Pancreas (tissue), 10 donors: Measurements from ENCODE around the gene DAGLB. TPM values are rescaled to one million over a fixed set of nuclear protein-coding genes. Genes with fewer than 3 reads are reported as not detected.
A peak's percentile ranks its signal among the peaks of the same experiment; 100 is the strongest.

ENCODE experiments used
- ATAC-seq, 4 donors: fragments of 200-7000 bp; cut with Tn5 transposase; one replicate each; pipeline versions ENCODE4 v1.8.0 to v1.9.1; 2020; ENCODE audit warnings: mild to moderate bottlenecking in 4 of 4, moderate library complexity in 4 of 4
- DNase-seq, 6 donors: peaks; one replicate each; pipeline ENCODE4 v3.0.0-alpha.2; 2020
- FAIRE-seq: peaks from 2 replicates; lab custom pipeline; 2012; peaks lifted over from hg19 to GRCh38; lab: Jason Lieb, UNC
- H3K27ac ChIP-seq, 4 donors: fragments of 200-600 bp; sonication (generic); 1 replicate in 3 of 4; 2 replicates in 1 of 4; pipeline versions ENCODE4 v1.5.0 to v1.8.0; 2020
- H3K27me3 ChIP-seq, 4 donors: fragments of 200-600 bp; one replicate each; pipeline ENCODE4 v1.8.0; 2021
- H3K36me3 ChIP-seq, 3 donors: fragments of 200-600 bp; sonication (generic) in 1 of 3; one replicate each; pipeline versions ENCODE4 v1.5.0 to v1.8.0; 2020 to 2021
- H3K4me1 ChIP-seq, 3 donors: fragments of 200-600 bp; one replicate each; pipeline ENCODE4 v1.8.0; 2021
- H3K4me3 ChIP-seq, 4 donors: fragments of 200-600 bp; sonication (generic) in 2 of 4; one replicate each; pipeline versions ENCODE4 v1.5.0 to v1.8.0; 2020 to 2021
- H3K9me3 ChIP-seq, 4 donors: fragments of 200-600 bp; one replicate each; pipeline ENCODE4 v1.8.0; 2021
- CTCF ChIP-seq, 4 donors: fragments of 200-600 bp; sonication (generic) in 3 of 4; IDR thresholded peaks; one replicate each; pipeline versions ENCODE4 v1.5.0 to v1.8.0; 2021; ENCODE audit warnings: antibody characterized with exemption in 4 of 4
- WGBS, 2 donors: extraction: QIAGEN DNeasy Blood & Tissue Kit; methylation state at CpG; one replicate each; pipeline ENCODE4 v1.1.7; 2013; 5-methylcytosine and 5-hydroxymethylcytosine counted together
- intact Hi-C, 3 donors: fragments of 100-400 bp; cut with DNase I; formaldehyde crosslinking; loops; one replicate each; pipeline versions ENCODE4 v1.11.1 to v1.14.2; 2022
- polyA plus RNA-seq, 2 donors: library from polyadenylated mRNA; stranded (reverse); fragments of 200-250 nt; gene quantifications; one replicate each; pipeline ENCODE4 v1.2.3, GENCODE V29; 2013
- total RNA-seq, 6 donors: library from RNA; stranded (reverse); fragmentation: NEBNext Ultra II Directional in 4 of 6; extraction: Animal tissue kit (Norgen Biotek cat#: 25700) in 4 of 6; gene quantifications; one replicate each; pipeline versions ENCODE4 v1.2.1 to v1.2.4, GENCODE V29; 2021 to 2023
- donor health status: healthy with polysubstance abuse.
- donor health status: DM: no; HTN: no; CAD: no; lungs with moderate emphysema.
- donor health status: DM: no; HTN: no; CAD: no.
- donor health status: control.
- donor health status: control.
- donor health status: Bipolar disorder and iron deficiency.
- donor health status: DM: yes; HTN: yes; CAD: no.
- donor health status: DM: no; HTN: no; CAD: no.
- donor health status: DM: no; HTN: no; CAD: no.
- donor health status: DM: yes; HTN: yes; CAD: no.

The DAGLB gene
- total and polyA plus RNA-seq, 8 donors: 7.8 to 16.7 (median 10.1) TPM

GRCh38 chr7:6435486-6436384 lies 12.0 kb downstream of the DAGLB start:
- intact Hi-C loops: no loop called here
- Histone ChIP-seq H3K4me3 (peak overlapping the region in 1 of 4 donors; percentile 11), H3K9me3 (no peaks in the 10 kb centered on the region), H3K4me1 (peaks cover 0 to 4% (median 0%) of the 10 kb centered on the region in 3 donors), H3K27ac (peak overlapping the region in 2 of 4 donors; percentile 7 to 23), H3K36me3 (no peaks in the 10 kb centered on the region), H3K27me3 (no peaks in the 10 kb centered on the region)
- peak; percentile 90 to 95 (median 93) for ATAC-seq
- WGBS, 2 donors: 41 to 47% methylated on average over 27 of the region's 27 CpGs
- no peak for FAIRE-seq
- DNase-seq: peak; percentile 58 to 94 (median 79)
- peak; percentile 84 to 93 (median 91) for TF ChIP-seq CTCF (IDR thresholded peaks at IDR 0.05)

GRCh38 chr7:6433784-6434615 lies 13.8 kb downstream of the DAGLB start:
- WGBS, 2 donors: 91 to 94% methylated on average over 17 of the region's 17 CpGs
- Histone ChIP-seq H3K36me3 (no peaks in the 10 kb centered on the region), H3K4me3 (no peak overlapping the region), H3K27ac (peak overlapping the region in 2 of 4 donors; percentile 5 to 50), H3K4me1 (peaks cover 0 to 4% (median 0%) of the 10 kb centered on the region in 3 donors), H3K27me3 (no peaks in the 10 kb centered on the region), H3K9me3 (no peaks in the 10 kb centered on the region)
- FAIRE-seq (no peak), ATAC-seq (peak in 1 of 4 donors; percentile 38), DNase-seq (no peak)
- TF ChIP-seq CTCF (IDR thresholded peaks at IDR 0.05): no peak
- intact Hi-C loops: no loop called here

GRCh38 chr7:6432781-6433180 lies 15.0 kb downstream of the DAGLB start:
- Histone ChIP-seq H3K4me3 (no peak overlapping the region), H3K36me3 (peaks cover 0 to 1% (median 0%) of the 10 kb centered on the region in 3 donors), H3K9me3 (no peaks in the 10 kb centered on the region), H3K27ac (no peak overlapping the region), H3K27me3 (no peaks in the 10 kb centered on the region), H3K4me1 (peaks cover 0 to 4% (median 0%) of the 10 kb centered on the region in 3 donors)
- TF ChIP-seq CTCF (IDR thresholded peaks at IDR 0.05): no peak
- ATAC-seq (no peak), FAIRE-seq (no peak), DNase-seq (no peak)
- intact Hi-C loops: no loop called here
- 88 to 94% methylated on average over 6 of the region's 6 CpGs for whole genome bisulfite sequencing, 2 donors

GRCh38 chr7:6430974-6431373 lies 16.8 kb downstream of the DAGLB start:
- peaks cover 0 to 4% (median 0%) of the 10 kb centered on the region in 3 donors for H3K4me1 ChIP-seq
- H3K4me3 ChIP-seq: no peak overlapping the region
- H3K36me3 ChIP-seq: peaks cover 0 to 3% (median 0%) of the 10 kb centered on the region in 3 donors
- H3K27ac ChIP-seq: no peak overlapping the region
- intact Hi-C loops: no loop called here
- H3K27me3 ChIP-seq: no peaks in the 10 kb centered on the region
- TF ChIP-seq CTCF (IDR thresholded peaks at IDR 0.05): no peak
- H3K9me3 ChIP-seq: no peaks in the 10 kb centered on the region
- no peak for DNase-seq
- WGBS, 2 donors: 96% methylated on average over 12 of the region's 12 CpGs
- no peak for FAIRE-seq
- ATAC-seq: no peak
